ENCODE measurements around the gene THAP3. TPM values are rescaled to one million over a fixed set of nuclear protein-coding genes. Genes with fewer than 3 reads are reported as not detected.

The THAP3 gene
- total and polyA plus RNA-seq, 9 of the 15 experiments (the other 6 are each of a cell fraction or from before 2014, with no cell fraction given): 1.9 to 31.2 (median 18.2) TPM

- TF ChIP-seq, protein P1, sequence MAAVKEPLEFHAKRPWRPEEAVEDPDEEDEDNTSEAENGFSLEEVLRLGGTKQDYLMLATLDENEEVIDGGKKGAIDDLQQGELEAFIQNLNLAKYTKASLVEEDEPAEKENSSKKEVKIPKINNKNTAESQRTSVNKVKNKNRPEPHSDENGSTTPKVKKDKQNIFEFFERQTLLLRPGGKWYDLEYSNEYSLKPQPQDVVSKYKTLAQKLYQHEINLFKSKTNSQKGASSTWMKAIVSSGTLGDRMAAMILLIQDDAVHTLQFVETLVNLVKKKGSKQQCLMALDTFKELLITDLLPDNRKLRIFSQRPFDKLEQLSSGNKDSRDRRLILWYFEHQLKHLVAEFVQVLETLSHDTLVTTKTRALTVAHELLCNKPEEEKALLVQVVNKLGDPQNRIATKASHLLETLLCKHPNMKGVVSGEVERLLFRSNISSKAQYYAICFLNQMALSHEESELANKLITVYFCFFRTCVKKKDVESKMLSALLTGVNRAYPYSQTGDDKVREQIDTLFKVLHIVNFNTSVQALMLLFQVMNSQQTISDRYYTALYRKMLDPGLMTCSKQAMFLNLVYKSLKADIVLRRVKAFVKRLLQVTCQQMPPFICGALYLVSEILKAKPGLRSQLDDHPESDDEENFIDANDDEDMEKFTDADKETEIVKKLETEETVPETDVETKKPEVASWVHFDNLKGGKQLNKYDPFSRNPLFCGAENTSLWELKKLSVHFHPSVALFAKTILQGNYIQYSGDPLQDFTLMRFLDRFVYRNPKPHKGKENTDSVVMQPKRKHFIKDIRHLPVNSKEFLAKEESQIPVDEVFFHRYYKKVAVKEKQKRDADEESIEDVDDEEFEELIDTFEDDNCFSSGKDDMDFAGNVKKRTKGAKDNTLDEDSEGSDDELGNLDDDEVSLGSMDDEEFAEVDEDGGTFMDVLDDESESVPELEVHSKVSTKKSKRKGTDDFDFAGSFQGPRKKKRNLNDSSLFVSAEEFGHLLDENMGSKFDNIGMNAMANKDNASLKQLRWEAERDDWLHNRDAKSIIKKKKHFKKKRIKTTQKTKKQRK (IDR thresholded peaks at IDR 0.05; ENCODE audit: borderline replicate concordance, low read depth, low read length): no peak
- TF ChIP-seq CEBPB (tag; IDR thresholded peaks at IDR 0.05): peak; percentile 84
- TF ChIP-seq TEAD4 (IDR thresholded peaks at IDR 0.05; ENCODE audit: low read length): peak; percentile 45; the same call in 1 of the 2 replicates
- TF ChIP-seq TEAD4 (CRISPR knock-in tag; IDR thresholded peaks at IDR 0.05; ENCODE audit: borderline replicate concordance): no peak; the same call in 1 of the 2 replicates
- TF ChIP-seq, protein P2, sequence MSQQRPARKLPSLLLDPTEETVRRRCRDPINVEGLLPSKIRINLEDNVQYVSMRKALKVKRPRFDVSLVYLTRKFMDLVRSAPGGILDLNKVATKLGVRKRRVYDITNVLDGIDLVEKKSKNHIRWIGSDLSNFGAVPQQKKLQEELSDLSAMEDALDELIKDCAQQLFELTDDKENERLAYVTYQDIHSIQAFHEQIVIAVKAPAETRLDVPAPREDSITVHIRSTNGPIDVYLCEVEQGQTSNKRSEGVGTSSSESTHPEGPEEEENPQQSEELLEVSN (IDR thresholded peaks at IDR 0.05; ENCODE audit: borderline replicate concordance in 1 of 2, extremely low read depth in 1 of 2, insufficient read depth in 1 of 2, insufficient read length in 1 of 2, low read depth in 1 of 2, low read length in 1 of 2, poor library complexity in 1 of 2, severe bottlenecking in 1 of 2): peak; percentile 88 to 89
- no peak for TF ChIP-seq SMARCA5 (IDR thresholded peaks at IDR 0.05)
- peak; percentile 80; the same call in 1 of the 2 replicates for TF ChIP-seq ZNF197 (CRISPR knock-in tag; IDR thresholded peaks at IDR 0.05; ENCODE audit: low read depth)
- no peak for TF ChIP-seq HEY1 (CRISPR knock-in tag; IDR thresholded peaks at IDR 0.05; ENCODE audit: borderline replicate concordance)
- no peak for TF ChIP-seq CSDE1 (IDR thresholded peaks at IDR 0.05)
- TF ChIP-seq FOXK1 (CRISPR knock-in tag; IDR thresholded peaks at IDR 0.05; ENCODE audit: borderline replicate concordance): no peak
- TF ChIP-seq ZNF174 (CRISPR knock-in tag; IDR thresholded peaks at IDR 0.05): no peak
- peak; percentile 73 for TF ChIP-seq DMBX1 (CRISPR knock-in tag; IDR thresholded peaks at IDR 0.05; ENCODE audit: borderline replicate concordance)
- TF ChIP-seq GMEB1 (CRISPR knock-in tag; IDR thresholded peaks at IDR 0.05): peak; percentile 23; the same call in 1 of the 2 replicates
- TF ChIP-seq SIX5 (IDR thresholded peaks at IDR 0.05; ENCODE audit: borderline replicate concordance in 1 of 2, insufficient read depth in 1 of 2, low read depth in 1 of 2, low read length in 2 of 2): 0 out of 4 replicates have a peak, but pooled peaks of 1 of the 2 experiments have one; percentile 9
- no peak for TF ChIP-seq ZNF316 (IDR thresholded peaks at IDR 0.05)
- TF ChIP-seq CHCHD3 (CRISPR knock-in tag; IDR thresholded peaks at IDR 0.05): no peak
- no peak for TF ChIP-seq ZFP30 (CRISPR knock-in tag; IDR thresholded peaks at IDR 0.05; ENCODE audit: borderline replicate concordance)
- TF ChIP-seq POLR2G (IDR thresholded peaks at IDR 0.05; ENCODE audit: low read depth, low read length): peak; percentile 68
- no peak for TF ChIP-seq PPARD (CRISPR knock-in tag; IDR thresholded peaks at IDR 0.05)
- TF ChIP-seq POU5F1 (IDR thresholded peaks at IDR 0.05; ENCODE audit: borderline replicate concordance, low read depth, low read length, partially characterized antibody): peak; percentile 55
- no peak for TF ChIP-seq TARDBP (IDR thresholded peaks at IDR 0.05)
- peak; percentile 91 for TF ChIP-seq ELF2 (CRISPR knock-in tag; IDR thresholded peaks at IDR 0.05)
- no peak for TF ChIP-seq TFAM (CRISPR knock-in tag; conservative IDR thresholded peaks at IDR 0.05)
These were observed 20.6 kb upstream of the THAP3 start (continued) for GRCh38 chr1:6603915-6604558.

All from K562 (cell line).